Neural cell (in vitro differentiated cells): Measurements from ENCODE around the gene ADCY6. TPM values are rescaled to one million over a fixed set of nuclear protein-coding genes. Genes with fewer than 3 reads are reported as not detected.

Experiments used
- H2AFZ ChIP-seq: fragments of 200-600, 300-800 bp; sonication (generic), shearing (Covaris generic); 2 replicates; pipeline ENCODE4 v1.6.0; 2014; ENCODE audit warnings: low read depth, mild to moderate bottlenecking, antibody characterized with exemption, low read length, moderate library complexity
- H3F3A ChIP-seq: fragments of 200-600 bp; shearing (Covaris generic); 2 replicates; pipeline ENCODE4 v1.6.1; 2016; ENCODE audit warnings: mild to moderate bottlenecking, moderate library complexity, mixed read lengths, antibody characterized with exemption, low read length; ENCODE audit not compliant: insufficient read depth, poor library complexity, severe bottlenecking
- H3K27ac ChIP-seq: fragments of 200-600, 300-800 bp; sonication (generic), shearing (Covaris generic); 2 replicates; pipeline ENCODE4 v1.5.1; 2014; ENCODE audit warnings: mild to moderate bottlenecking, low read length, moderate library complexity
- H3K27me3 ChIP-seq: fragments of 300-800, 200-600 bp; sonication (generic), shearing (Covaris generic); 2 replicates; pipeline ENCODE4 v1.6.0; 2014; ENCODE audit warnings: mild to moderate bottlenecking, low read depth, low read length, moderate library complexity; ENCODE audit not compliant: insufficient read depth
- H3K36me3 ChIP-seq: fragments of 300-800, 200-600 bp; sonication (generic), shearing (Covaris generic); 2 replicates; pipeline ENCODE4 v1.5.1; 2014; ENCODE audit warnings: mild to moderate bottlenecking, antibody characterized with exemption, low read length, moderate library complexity; ENCODE audit not compliant: insufficient read depth
- H3K4me2 ChIP-seq: fragments of 300-800, 200-600 bp; sonication (generic), shearing (Covaris generic); 2 replicates; pipeline ENCODE4 v1.6.0; 2014; ENCODE audit warnings: mild to moderate bottlenecking, low read length
- H3K4me3 ChIP-seq: fragments of 300-800, 200-600 bp; sonication (generic), shearing (Covaris generic); 2 replicates; pipeline ENCODE4 v1.5.1; 2014; ENCODE audit warnings: mild to moderate bottlenecking, low read length, moderate library complexity
- H3K79me2 ChIP-seq: fragments of 200-600 bp; shearing (Covaris generic); replicated peaks from 2 replicates; pipeline ENCODE4 v1.6.0; 2014; ENCODE audit warnings: mild to moderate bottlenecking, low read length, moderate library complexity; ENCODE audit not compliant: insufficient read depth
- H3K9ac ChIP-seq: fragments of 300-800, 200-600 bp; sonication (generic), shearing (Covaris generic); 2 replicates; pipeline ENCODE4 v1.6.1; 2016; ENCODE audit warnings: mild to moderate bottlenecking, low read length, mixed read lengths
- H3K9me2 ChIP-seq: fragments of 200-600 bp; shearing (Covaris generic); 2 replicates; pipeline ENCODE4 v1.6.1; 2016; ENCODE audit warnings: mild to moderate bottlenecking, low read length, mixed read lengths; ENCODE audit not compliant: insufficient read depth
- H3K9me3 ChIP-seq: fragments of 200-600, 300-800 bp; sonication (generic), shearing (Covaris generic); 2 replicates; pipeline ENCODE4 v1.6.1; 2016; ENCODE audit warnings: mild to moderate bottlenecking, mixed run types, low read length, moderate library complexity, mixed read lengths
- H4K20me1 ChIP-seq: fragments of 200-600 bp; shearing (Covaris generic); 2 replicates; pipeline ENCODE4 v1.6.1; 2016; ENCODE audit warnings: mild to moderate bottlenecking, mixed run types; ENCODE audit not compliant: insufficient read depth
- CTCF ChIP-seq: fragments of 450-650 bp; IDR thresholded peaks from 2 replicates; pipeline ENCODE4 v1.5.1; 2014; ENCODE audit warnings: antibody characterized with exemption, mild to moderate bottlenecking, moderate library complexity; ENCODE audit not compliant: poor library complexity, severe bottlenecking
- EP300 ChIP-seq: fragments of 450-650 bp; conservative IDR thresholded peaks from 2 replicates; pipeline ENCODE4 v1.6.1; 2014; ENCODE audit warnings: antibody characterized with exemption, mild to moderate bottlenecking, moderate library complexity; ENCODE audit not compliant: poor library complexity, severe bottlenecking
- EZH2 ChIP-seq: fragments of 200-600, 300-800 bp; shearing (Covaris generic), sonication (generic); IDR thresholded peaks from 2 replicates; pipeline ENCODE4 v1.6.1; 2014; ENCODE audit warnings: antibody characterized with exemption, low read length, borderline replicate concordance, mild to moderate bottlenecking; ENCODE audit not compliant: insufficient read depth, poor library complexity, severe bottlenecking
- MXI1 ChIP-seq: fragments of 450-650 bp; conservative IDR thresholded peaks from 2 replicates; pipeline ENCODE4 v1.6.1; 2014; ENCODE audit warnings: antibody characterized with exemption, mild to moderate bottlenecking; ENCODE audit not compliant: poor library complexity, severe bottlenecking
- POLR2AphosphoS5 ChIP-seq: IDR thresholded peaks from 2 replicates; pipeline ENCODE4 v1.6.1; 2012
- RAD21 ChIP-seq: fragments of 450-650 bp; conservative IDR thresholded peaks from 2 replicates; pipeline ENCODE4 v1.6.1; 2014; ENCODE audit warnings: antibody characterized with exemption, mild to moderate bottlenecking, moderate library complexity
- REST ChIP-seq: IDR thresholded peaks from 2 replicates; pipeline ENCODE4 v1.6.1; 2012; ENCODE audit warnings: borderline replicate concordance
- SMC3 ChIP-seq: fragments of 450-650 bp; conservative IDR thresholded peaks from 2 replicates; pipeline ENCODE4 v1.6.1; 2014; ENCODE audit warnings: antibody characterized with exemption, mild to moderate bottlenecking, moderate library complexity; ENCODE audit not compliant: poor library complexity
- TAF1 ChIP-seq: IDR thresholded peaks from 2 replicates; pipeline ENCODE4 v1.6.1; 2012; ENCODE audit warnings: low read depth
- polyA plus RNA-seq: library from polyadenylated mRNA; depleted of rRNA; stranded (reverse); fragments of >200 nt; gene quantifications from 2 replicates; pipeline ENCODE4 v1.2.3, GENCODE V29; 2014

ADCY6 gene
- polyA plus RNA-seq, 1 donor from 2014 or later: 43.1 TPM

GRCh38 chr12:48768736-48769135, 20.2 kb downstream of the ADCY6 start:
- H3K9ac ChIP-seq: no peak overlapping the region
- H3K9me3 ChIP-seq: no peaks in the 10 kb centered on the region
- peaks cover 9% of the 10 kb centered on the region for H3K36me3 ChIP-seq
- H4K20me1 ChIP-seq: no peaks in the 10 kb centered on the region
- no peak overlapping the region for H3K4me2 ChIP-seq
- H3K27ac ChIP-seq: no peak overlapping the region
- no peaks in the 10 kb centered on the region for H3K27me3 ChIP-seq
- no peaks in the 10 kb centered on the region for H3K79me2 ChIP-seq
- no peak overlapping the region for H3K4me3 ChIP-seq
- TF ChIP-seq MXI1: no peak
- no peak for TF ChIP-seq TAF1
- no peak for TF ChIP-seq EP300
- TF ChIP-seq CTCF: no peak
- TF ChIP-seq REST: no peak
- no peak for TF ChIP-seq POLR2AphosphoS5
- TF ChIP-seq EZH2: no peak
- no peak for TF ChIP-seq RAD21
- TF ChIP-seq SMC3: no peak
- no peak overlapping the region for H2AFZ ChIP-seq
- no peaks in the 10 kb centered on the region for H3F3A ChIP-seq
- no peaks in the 10 kb centered on the region for H3K9me2 ChIP-seq

GRCh38 chr12:48768147-48768546, 20.7 kb downstream of the ADCY6 start:
- TF ChIP-seq POLR2AphosphoS5: no peak
- TF ChIP-seq EZH2: no peak
- no peak for TF ChIP-seq MXI1
- TF ChIP-seq CTCF: no peak
- no peak for TF ChIP-seq REST
- no peak for TF ChIP-seq RAD21
- TF ChIP-seq TAF1: no peak
- no peak for TF ChIP-seq SMC3
- TF ChIP-seq EP300: no peak

More at GRCh38 chr12:48768147-48768546, 20.7 kb downstream of the ADCY6 start:
- no peak overlapping the region for H2AFZ ChIP-seq
- H3K27me3 ChIP-seq: no peaks in the 10 kb centered on the region
- no peaks in the 10 kb centered on the region for H3F3A ChIP-seq
- H3K79me2 ChIP-seq: no peaks in the 10 kb centered on the region
- H3K9me2 ChIP-seq: no peaks in the 10 kb centered on the region
- H3K36me3 ChIP-seq: peaks cover 9% of the 10 kb centered on the region
- H4K20me1 ChIP-seq: no peaks in the 10 kb centered on the region
- no peak overlapping the region for H3K9ac ChIP-seq
- no peak overlapping the region for H3K4me3 ChIP-seq
- H3K9me3 ChIP-seq: no peaks in the 10 kb centered on the region
- H3K4me2 ChIP-seq: no peak overlapping the region
- no peak overlapping the region for H3K27ac ChIP-seq
